ENCODE measurements around the gene SLAMF8.

Gene SLAMF8

GRCh38 chr1:159800177-159800930 is 26.3 kb upstream of the SLAMF8 start:
- H3K27me3 Mint-ChIP-seq, result peaks cover 4% of the 10 kb centered on the region
- no peaks in the 10 kb centered on the region for H3K36me3 Mint-ChIP-seq
- no peaks in the 10 kb centered on the region for H3K9me3 Mint-ChIP-seq (ENCODE audit: low read depth)
- no peak overlapping the region for H3K27ac Mint-ChIP-seq
- H3K4me1 Mint-ChIP-seq (ENCODE audit: low read depth), result peaks cover 23% of the 10 kb centered on the region
- peak overlapping the region; percentile 46 for H3K4me3 Mint-ChIP-seq

- peaks cover 4% of the 10 kb centered on the region for H3K27me3 Mint-ChIP-seq
These were observed 24.6 kb upstream of the SLAMF8 start, which contains the start of gene FCRL6 for GRCh38 chr1:159802111-159802510. Gene FCRL6 (plus strand): TSS chr1:159802360. CDS start chr1:159802425, 65 bp downstream.

DNA sequence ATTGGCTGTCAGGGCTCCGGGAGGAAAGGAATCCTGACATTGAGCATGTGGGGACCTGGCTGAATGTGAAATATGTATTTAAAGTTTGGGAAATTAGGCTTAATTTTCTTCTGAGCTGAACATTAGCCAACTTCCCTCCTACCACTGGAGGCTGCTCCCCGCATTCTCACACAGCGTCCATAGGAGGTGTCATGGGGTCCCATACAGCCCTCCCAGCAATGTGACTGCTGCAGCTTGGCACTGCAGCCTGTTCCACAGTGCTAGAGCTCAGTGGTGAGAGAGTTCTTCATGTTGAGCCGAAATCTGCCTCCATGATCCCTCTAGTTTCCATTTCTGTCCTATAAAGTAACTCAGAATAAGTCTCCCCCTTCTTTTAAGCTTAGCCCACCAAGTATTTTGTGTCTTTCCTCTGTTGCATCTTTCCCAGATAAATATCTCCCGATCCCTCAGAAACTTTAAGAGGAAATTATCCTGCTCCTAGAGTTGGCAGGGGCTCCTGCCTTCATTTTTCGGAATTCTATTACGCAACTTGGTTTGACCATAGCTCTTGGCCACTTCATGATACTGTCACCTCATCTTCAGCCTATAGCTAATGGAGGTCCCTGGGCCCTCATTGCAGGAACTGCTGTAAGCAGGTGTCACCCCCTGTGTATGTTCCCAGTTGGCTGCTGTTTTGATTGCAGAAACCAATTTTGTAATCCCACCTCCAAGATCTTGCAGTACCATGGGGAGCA is 22.6 kb upstream of the SLAMF8 start:
- H3K27me3 Mint-ChIP-seq, result peaks cover 4% of the 10 kb centered on the region
- no peaks in the 10 kb centered on the region for H3K36me3 Mint-ChIP-seq
- peaks cover 20% of the 10 kb centered on the region for H3K4me1 Mint-ChIP-seq (ENCODE audit: low read depth)

More at GRCh38 chr1:159802111-159802510, 24.6 kb upstream of the SLAMF8 start, which contains the start of gene FCRL6:
- Mint-ChIP-seq H3K4me1 (ENCODE audit: low read depth) (peaks cover 23% of the 10 kb centered on the region), H3K9me3 (ENCODE audit: low read depth) (no peaks in the 10 kb centered on the region), H3K4me3 (no peak within 1 kb of the TSS), H3K27ac (no peak within 1 kb of the TSS), H3K36me3 (no peaks in the 10 kb centered on the region)

DNA sequence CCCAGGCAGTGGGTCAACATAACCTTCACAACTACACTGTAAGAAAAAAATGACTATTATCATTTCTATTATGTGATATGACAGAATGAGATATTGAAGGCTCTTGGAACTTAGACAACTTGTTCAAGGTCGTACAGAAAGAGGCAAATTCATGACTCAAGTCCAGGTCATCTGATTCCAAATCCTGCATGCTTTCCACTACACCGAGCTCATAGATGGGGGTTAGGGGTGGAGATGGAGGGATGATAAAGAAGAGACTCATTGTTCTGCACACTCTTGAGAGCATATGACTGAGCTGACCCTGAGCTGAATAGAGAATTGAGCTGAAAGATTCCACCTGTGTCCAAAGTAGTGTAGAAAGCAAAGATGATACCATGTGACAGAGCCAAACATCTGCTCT is 21.7 kb upstream of the SLAMF8 start:
- Mint-ChIP-seq H3K27me3 (peaks cover 4% of the 10 kb centered on the region), H3K27ac (no peak overlapping the region), H3K4me3 (no peak overlapping the region), H3K9me3 (ENCODE audit: low read depth) (no peaks in the 10 kb centered on the region), H3K4me1 (ENCODE audit: low read depth) (peaks cover 12% of the 10 kb centered on the region), H3K36me3 (no peaks in the 10 kb centered on the region)

More for the DNA sequence above, 22.6 kb upstream of the SLAMF8 start:
- Mint-ChIP-seq H3K9me3 (ENCODE audit: low read depth) (no peaks in the 10 kb centered on the region), H3K4me3 (no peak overlapping the region), H3K27ac (no peak overlapping the region)

DNA sequence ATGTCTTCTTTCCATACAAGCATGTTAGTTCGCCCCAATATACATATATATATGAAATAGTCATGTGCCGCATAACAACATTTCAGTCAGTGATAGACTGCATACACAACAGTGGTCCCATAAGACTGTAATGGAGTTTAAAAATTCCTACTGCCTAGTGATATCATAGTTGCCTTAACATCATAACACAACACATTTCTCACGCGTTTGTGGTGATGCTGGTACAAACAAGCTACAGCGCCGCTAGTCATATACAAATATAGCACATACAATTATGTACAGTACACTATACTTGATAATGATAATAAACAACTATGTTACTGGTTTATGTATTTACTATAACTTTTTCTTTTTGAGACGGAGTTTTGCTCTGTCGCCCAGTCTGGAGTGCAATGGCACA is 10.7 kb upstream of the SLAMF8 start:
- H3K27me3 Mint-ChIP-seq, result no peaks in the 10 kb centered on the region
- H3K36me3 Mint-ChIP-seq, result no peaks in the 10 kb centered on the region
- no peaks in the 10 kb centered on the region for H3K9me3 Mint-ChIP-seq (ENCODE audit: low read depth)
- no peak overlapping the region for H3K4me3 Mint-ChIP-seq
- no peak overlapping the region for H3K27ac Mint-ChIP-seq
- peaks cover 8% of the 10 kb centered on the region for H3K4me1 Mint-ChIP-seq (ENCODE audit: low read depth)

DNA sequence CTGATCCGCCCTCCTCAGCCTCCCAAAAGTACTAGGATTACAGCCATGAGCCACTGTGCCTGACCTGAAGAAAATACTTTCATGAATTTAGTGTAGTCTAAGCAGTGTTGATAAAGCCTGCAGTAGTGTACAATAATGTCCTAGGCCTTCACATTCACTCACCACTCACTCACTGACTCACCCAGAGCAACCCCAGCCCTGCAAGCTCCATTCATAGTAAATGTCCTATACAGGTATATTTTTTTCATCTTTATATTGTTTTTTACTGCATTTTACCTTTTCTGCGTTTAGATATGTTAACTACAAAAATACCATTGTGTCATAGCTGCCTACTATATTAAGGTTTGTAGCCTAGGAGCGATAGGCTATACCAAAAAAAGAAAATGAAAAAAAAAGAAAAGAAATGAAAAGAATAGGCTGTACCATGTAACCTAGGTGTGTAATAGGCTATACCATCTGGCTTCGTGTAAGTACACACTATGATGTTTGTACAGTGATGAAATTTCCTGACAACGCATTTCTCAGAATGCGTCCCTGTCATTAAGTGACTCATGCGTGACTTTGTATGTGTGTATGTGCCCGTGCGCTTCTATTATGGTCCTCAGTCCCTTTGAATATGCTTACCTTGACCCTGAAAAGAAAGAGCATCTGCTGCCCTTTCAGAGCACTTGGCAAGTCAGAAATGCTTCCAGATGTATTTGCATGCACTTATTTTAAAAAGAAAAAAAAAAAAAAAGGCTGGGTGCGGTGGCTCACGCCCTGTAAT is 9.2 kb upstream of the SLAMF8 start:
- Mint-ChIP-seq H3K9me3 (ENCODE audit: low read depth) (no peaks in the 10 kb centered on the region), H3K36me3 (no peaks in the 10 kb centered on the region), H3K4me3 (no peak overlapping the region), H3K27ac (no peak overlapping the region), H3K4me1 (ENCODE audit: low read depth) (peaks cover 8% of the 10 kb centered on the region), H3K27me3 (no peaks in the 10 kb centered on the region)

DNA sequence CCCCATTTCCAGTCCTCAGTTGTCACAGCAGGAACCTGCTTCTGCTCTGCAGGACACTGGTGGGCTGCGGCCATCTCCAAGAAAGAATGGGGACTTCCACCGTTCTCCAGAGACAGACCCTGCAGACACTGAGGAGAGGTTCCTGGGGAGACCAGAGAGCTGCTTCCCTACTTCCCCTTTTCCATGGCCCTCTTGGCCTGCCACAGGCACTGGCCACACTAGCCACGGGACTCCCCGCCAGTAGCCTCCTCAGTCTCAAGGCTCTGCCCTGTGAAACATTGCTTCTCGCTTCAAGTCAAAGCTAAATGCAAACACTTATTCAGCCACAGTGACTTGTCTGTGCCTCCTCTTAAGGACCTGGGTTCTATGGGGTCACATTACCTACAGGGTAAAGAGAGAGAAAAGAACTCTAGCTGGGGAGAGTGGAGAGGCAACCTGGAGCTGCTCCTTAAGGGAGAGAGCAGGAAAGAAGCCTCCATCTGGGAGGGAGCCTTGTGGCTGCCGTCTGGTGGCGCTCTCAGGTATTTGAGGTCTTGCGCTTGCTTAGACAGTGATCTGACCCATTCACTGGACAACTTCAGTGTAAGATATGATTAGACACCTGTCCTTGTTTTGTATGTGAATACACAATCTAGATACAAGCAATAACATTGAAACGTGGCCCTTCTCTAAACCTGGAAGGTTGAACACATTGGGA is 5.4 kb upstream of the SLAMF8 start:
- no peaks in the 10 kb centered on the region for H3K36me3 Mint-ChIP-seq
- no peak overlapping the region for H3K4me3 Mint-ChIP-seq
- no peaks in the 10 kb centered on the region for H3K27me3 Mint-ChIP-seq
- H3K9me3 Mint-ChIP-seq (ENCODE audit: low read depth), result no peaks in the 10 kb centered on the region
- no peak overlapping the region for H3K27ac Mint-ChIP-seq
- H3K4me1 Mint-ChIP-seq (ENCODE audit: low read depth), result peaks cover 30% of the 10 kb centered on the region

DNA sequence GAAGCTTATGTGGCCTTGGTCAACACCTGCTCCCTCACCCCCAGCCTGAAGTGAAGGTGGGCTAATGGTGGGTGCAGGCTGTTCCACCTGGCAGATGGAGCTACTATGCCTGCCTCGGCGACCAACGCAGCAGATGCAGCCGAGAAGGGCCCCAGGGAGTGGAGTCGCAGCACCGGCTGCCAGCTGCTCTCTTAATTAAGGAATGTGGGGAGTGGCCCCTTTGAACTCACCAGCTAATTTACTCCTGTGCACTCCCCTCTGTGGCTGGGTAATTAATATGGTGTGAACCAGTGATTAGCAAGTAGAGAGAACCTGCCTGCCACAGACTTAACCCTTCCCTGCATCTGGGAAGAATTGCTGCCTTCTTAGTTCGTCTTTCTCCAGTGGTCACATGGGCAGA is 3.3 kb upstream of the SLAMF8 start:
- H3K27ac Mint-ChIP-seq, result no peak overlapping the region
- no peaks in the 10 kb centered on the region for H3K27me3 Mint-ChIP-seq
- no peaks in the 10 kb centered on the region for H3K36me3 Mint-ChIP-seq
- no peaks in the 10 kb centered on the region for H3K9me3 Mint-ChIP-seq (ENCODE audit: low read depth)
- no peak overlapping the region for H3K4me3 Mint-ChIP-seq
- H3K4me1 Mint-ChIP-seq (ENCODE audit: low read depth), result peaks cover 49% of the 10 kb centered on the region

- Mint-ChIP-seq H3K27me3 (no peaks in the 10 kb centered on the region), H3K27ac (peak overlapping the region; percentile 83), H3K4me1 (ENCODE audit: low read depth) (peaks cover 55% of the 10 kb centered on the region), H3K9me3 (ENCODE audit: low read depth) (no peaks in the 10 kb centered on the region), H3K4me3 (peak overlapping the region; percentile 64), H3K36me3 (no peaks in the 10 kb centered on the region)
These were observed 1.1 kb upstream of the SLAMF8 start for GRCh38 chr1:159825564-159825963.

DNA sequence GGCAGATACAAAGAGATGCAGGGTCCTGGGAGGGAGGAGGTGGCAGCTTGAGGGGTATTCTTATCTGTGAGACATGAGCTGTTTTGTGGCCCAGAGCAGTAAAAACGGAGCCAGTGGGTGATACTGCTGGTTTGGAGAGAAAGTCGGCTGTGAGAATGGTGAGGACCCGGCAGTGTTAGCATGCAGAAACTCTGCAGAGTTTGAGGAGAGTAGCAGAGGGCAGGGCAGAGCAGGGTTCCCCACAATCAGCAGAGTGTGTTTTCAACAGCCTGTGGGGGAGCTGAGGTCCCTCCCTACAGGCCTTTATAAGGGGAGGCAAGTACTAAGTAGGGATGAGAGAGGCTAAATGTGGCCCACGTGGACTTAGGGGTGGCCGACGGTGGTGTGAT is 423 bp downstream of the SLAMF8 start:
- H3K4me1 Mint-ChIP-seq (ENCODE audit: low read depth), result peaks cover 55% of the 10 kb centered on the region
- H3K36me3 Mint-ChIP-seq, result no peaks in the 10 kb centered on the region
- peak overlapping the region; percentile 64 for H3K4me3 Mint-ChIP-seq
- H3K9me3 Mint-ChIP-seq (ENCODE audit: low read depth), result no peaks in the 10 kb centered on the region
- no peaks in the 10 kb centered on the region for H3K27me3 Mint-ChIP-seq
- peak overlapping the region; percentile 83 for H3K27ac Mint-ChIP-seq

DNA sequence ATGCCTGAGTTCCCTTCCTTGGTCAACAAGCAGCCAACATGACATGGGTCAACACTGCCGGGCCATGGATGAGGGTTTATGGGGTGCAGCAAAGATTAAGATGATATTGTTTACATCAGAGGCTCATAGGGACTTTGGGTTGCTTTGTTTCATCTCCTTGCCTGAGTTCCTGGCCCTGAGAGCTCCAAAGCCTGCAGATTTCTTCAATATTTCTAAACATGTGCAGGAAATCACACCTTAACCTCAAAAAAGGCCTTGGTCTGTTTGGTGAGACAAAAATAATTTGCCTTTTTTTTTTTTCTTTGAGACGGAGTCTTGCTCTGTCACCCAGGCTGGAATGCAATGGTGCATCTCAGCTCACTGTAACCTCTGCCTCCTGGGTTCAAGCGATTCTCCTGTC is 876 bp downstream of the SLAMF8 start:
- peak overlapping the region; percentile 30 for H3K4me3 Mint-ChIP-seq
- peaks cover 55% of the 10 kb centered on the region for H3K4me1 Mint-ChIP-seq (ENCODE audit: low read depth)
- no peaks in the 10 kb centered on the region for H3K27me3 Mint-ChIP-seq
- H3K27ac Mint-ChIP-seq, result peak overlapping the region; percentile 83
- H3K9me3 Mint-ChIP-seq (ENCODE audit: low read depth), result no peaks in the 10 kb centered on the region
- peaks cover 3% of the 10 kb centered on the region for H3K36me3 Mint-ChIP-seq

GRCh38 chr1:159828176-159828575 is 1.5 kb downstream of the SLAMF8 start:
- Mint-ChIP-seq H3K27ac (peak overlapping the region; percentile 38), H3K4me1 (ENCODE audit: low read depth) (peaks cover 55% of the 10 kb centered on the region), H3K9me3 (ENCODE audit: low read depth) (no peaks in the 10 kb centered on the region), H3K4me3 (peak overlapping the region; percentile 7), H3K27me3 (no peaks in the 10 kb centered on the region), H3K36me3 (peaks cover 3% of the 10 kb centered on the region)

DNA sequence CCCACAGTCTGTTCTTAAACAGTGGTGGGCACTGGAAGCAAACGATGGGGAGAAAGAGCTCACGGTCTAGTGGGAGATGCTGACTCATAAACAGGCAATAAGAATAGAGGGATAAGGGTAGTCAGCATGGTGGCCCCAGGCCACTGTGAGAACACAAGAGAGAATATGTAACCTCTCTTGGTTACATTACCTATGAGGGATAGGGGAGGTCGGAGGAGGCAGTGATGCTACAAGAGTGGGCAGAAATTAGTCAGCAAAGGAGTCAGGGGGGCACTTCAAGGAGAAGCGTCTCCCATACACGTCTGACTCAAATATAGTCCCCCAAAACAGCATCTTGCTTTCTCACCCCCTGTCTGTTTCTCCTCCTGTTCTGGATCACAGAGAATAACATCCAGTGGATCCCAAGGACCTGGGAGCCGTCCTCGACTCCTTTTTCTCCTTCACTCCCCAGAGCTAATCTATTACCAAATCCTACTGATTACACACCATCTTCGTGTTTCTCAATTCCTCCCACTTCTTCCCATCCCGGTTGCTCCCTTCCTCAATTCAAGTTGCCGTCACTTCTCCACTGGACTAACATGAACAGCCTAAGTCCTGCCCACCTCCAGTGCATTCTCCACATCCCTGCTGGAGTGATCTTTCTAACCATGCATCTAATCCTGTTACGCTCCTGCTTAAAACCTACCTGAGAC is 2.1 kb downstream of the SLAMF8 start:
- H3K4me1 Mint-ChIP-seq (ENCODE audit: low read depth), result peaks cover 55% of the 10 kb centered on the region
- H3K27me3 Mint-ChIP-seq, result no peaks in the 10 kb centered on the region
- H3K4me3 Mint-ChIP-seq, result peak overlapping the region; percentile 18
- peaks cover 5% of the 10 kb centered on the region for H3K36me3 Mint-ChIP-seq
- H3K27ac Mint-ChIP-seq, result peak overlapping the region; percentile 38
- no peaks in the 10 kb centered on the region for H3K9me3 Mint-ChIP-seq (ENCODE audit: low read depth)

GRCh38 chr1:159829273-159829634 is 2.6 kb downstream of the SLAMF8 start:
- Mint-ChIP-seq H3K9me3 (ENCODE audit: low read depth) (no peaks in the 10 kb centered on the region), H3K27ac (no peak overlapping the region), H3K27me3 (no peaks in the 10 kb centered on the region), H3K36me3 (peaks cover 7% of the 10 kb centered on the region), H3K4me3 (peak overlapping the region; percentile 18), H3K4me1 (ENCODE audit: low read depth) (peaks cover 53% of the 10 kb centered on the region)
